Measurements from ENCODE around the gene NCOA7. TPM values are rescaled to one million over a fixed set of nuclear protein-coding genes. Genes with fewer than 3 reads are reported as not detected.

The NCOA7 gene
- polyA plus RNA-seq, 1 of the 3 experiments (the other 2 are of a cell fraction) = 16.3 TPM

- H3F3A ChIP-seq (replicated peaks; ENCODE audit: insufficient read depth) = no peaks in the 10 kb centered on the region
- H4K20me1 ChIP-seq (ENCODE audit: insufficient read depth) = no peaks in the 10 kb centered on the region
- ChIA-PET POLR2A (no interaction called here), CTCF (interaction anchor here (0.6 to 3.3 kb wide), 3 partner anchors 9 to 438 kb away, joined by 3 to 23 read pairs (median 3); no protein-coding TSS in a partner anchor)
- 0% methylated on average over 8 of the region's 95 CpGs for WGBS (ENCODE audit: low lambda C conversion rate)
- no peaks in the 10 kb centered on the region for H3K9me2 ChIP-seq
- DNase-seq = peak; percentile 99
- peak within 1 kb of the TSS; percentile 80; the same call in 1 of the 2 replicates for H2AFZ ChIP-seq (ENCODE audit: low read depth)
- H3K27ac ChIP-seq (ENCODE audit: low read depth in 2 of 2, low read length in 1 of 2) = no peak within 1 kb of the TSS
- H3K4me1 ChIP-seq (ENCODE audit: control insufficient read depth in 1 of 2, insufficient read depth in 2 of 2, low read depth in 1 of 2, low read length in 1 of 2) = peaks cover 0 to 18% of the 10 kb centered on the region in 2 experiments; a peak in 2 of 4 replicates
- no peaks in the 10 kb centered on the region for H3K9me3 ChIP-seq
- H3K27me3 ChIP-seq (ENCODE audit: insufficient read depth) = peaks cover 67% of the 10 kb centered on the region
- TF ChIP-seq FOXM1 (IDR thresholded peaks at IDR 0.05; ENCODE audit: low read depth) (no peak), MXI1 (IDR thresholded peaks at IDR 0.05; ENCODE audit: low read depth, low read length) (peak; percentile 30; the same call in 1 of the 2 replicates), RFX5 (IDR thresholded peaks at IDR 0.05; ENCODE audit: low read length) (no peak), RCOR1 (IDR thresholded peaks at IDR 0.05; ENCODE audit: low read length) (0 out of 2 replicates have a peak, but pooled peaks have one; percentile 37), RXRA (IDR thresholded peaks at IDR 0.05; ENCODE audit: borderline replicate concordance, low read depth) (no peak)
- peak within 1 kb of the TSS; percentile 55 to 61 for H3K4me3 ChIP-seq (ENCODE audit: low read depth in 2 of 2, low read length in 1 of 2)
- no peaks in the 10 kb centered on the region for H3K79me2 ChIP-seq (ENCODE audit: insufficient read depth)
- H3K36me3 ChIP-seq (replicated peaks in 1 of 2; ENCODE audit: control insufficient read depth in 1 of 2, insufficient read depth in 2 of 2, low read length in 1 of 2) = no peaks in the 10 kb centered on the region
- H3K9ac ChIP-seq = no peak within 1 kb of the TSS
- peak within 1 kb of the TSS; percentile 93 for H3K4me2 ChIP-seq
Observed at GRCh38 chr6:125749173-125749864, 41.4 kb upstream of the NCOA7 start, which contains the start of gene HEY2. TSS of gene HEY2 (plus strand) at chr6:125749632. CDS start at chr6:125749777, 145 bp downstream.

- no peak overlapping the region for H3K27ac ChIP-seq (ENCODE audit: low read depth in 2 of 2, low read length in 1 of 2)
- H4K20me1 ChIP-seq (ENCODE audit: insufficient read depth) = no peaks in the 10 kb centered on the region
- TF ChIP-seq, protein P1, sequence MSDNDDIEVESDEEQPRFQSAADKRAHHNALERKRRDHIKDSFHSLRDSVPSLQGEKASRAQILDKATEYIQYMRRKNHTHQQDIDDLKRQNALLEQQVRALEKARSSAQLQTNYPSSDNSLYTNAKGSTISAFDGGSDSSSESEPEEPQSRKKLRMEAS (IDR thresholded peaks at IDR 0.05; ENCODE audit: low read depth) = no peak
- no peak for TF ChIP-seq RCOR1 (IDR thresholded peaks at IDR 0.05; ENCODE audit: low read length)
- no peak for TF ChIP-seq NRF1 (IDR thresholded peaks at IDR 0.05; ENCODE audit: low read depth, low read length)
- no peak for TF ChIP-seq MXI1 (IDR thresholded peaks at IDR 0.05; ENCODE audit: low read depth, low read length)
- TF ChIP-seq SMC3 (IDR thresholded peaks at IDR 0.05; ENCODE audit: low read depth, low read length) = no peak
- no peak for TF ChIP-seq SIN3A (IDR thresholded peaks at IDR 0.05; ENCODE audit: borderline replicate concordance, low read depth, low read length)
- H3F3A ChIP-seq (replicated peaks; ENCODE audit: insufficient read depth) = no peaks in the 10 kb centered on the region
- H3K4me2 ChIP-seq = peak overlapping the region; percentile 93
- no peaks in the 10 kb centered on the region for H3K9me2 ChIP-seq
- CTCF ChIA-PET = interaction anchor here (0.6 to 3.3 kb wide), 5 partner anchors 9 to 438 kb away, joined by 3 to 23 read pairs (median 4); no protein-coding TSS in a partner anchor
- H3K36me3 ChIP-seq (replicated peaks in 1 of 2; ENCODE audit: control insufficient read depth in 1 of 2, insufficient read depth in 2 of 2, low read length in 1 of 2) = no peaks in the 10 kb centered on the region
- no peaks in the 10 kb centered on the region for H3K79me2 ChIP-seq (ENCODE audit: insufficient read depth)
- WGBS (ENCODE audit: low lambda C conversion rate) = 2% methylated on average over 34 of the region's 35 CpGs
- H2AFZ ChIP-seq (ENCODE audit: low read depth) = 0 out of 2 replicates have a peak overlapping the region, but pooled peaks have one; percentile 67
- no peak for DNase-seq
- POLR2A ChIA-PET = no interaction called here
- peak overlapping the region; percentile 55 to 61 for H3K4me3 ChIP-seq (ENCODE audit: low read depth in 2 of 2, low read length in 1 of 2)
- H3K4me1 ChIP-seq (ENCODE audit: control insufficient read depth in 1 of 2, insufficient read depth in 2 of 2, low read depth in 1 of 2, low read length in 1 of 2) = peaks cover 0 to 18% of the 10 kb centered on the region in 2 experiments; a peak in 2 of 4 replicates
- peaks cover 71% of the 10 kb centered on the region for H3K27me3 ChIP-seq (ENCODE audit: insufficient read depth)
- no peaks in the 10 kb centered on the region for H3K9me3 ChIP-seq
- no peak overlapping the region for H3K9ac ChIP-seq
Observed at GRCh38 chr6:125749865-125750691, 40.7 kb upstream of the NCOA7 start.

Measured in SK-N-SH (cell line).